ENCODE measurements around the gene NMT1.

Gene NMT1

GRCh38 chr17:45104907-45105624 is 43.9 kb downstream of the NMT1 start:
- no peak for DNase-seq (ENCODE audit: low read depth)

- DNase-seq (ENCODE audit: low read depth), result no peak
These were observed 45.0 kb downstream of the NMT1 start for GRCh38 chr17:45106096-45106495.

- no peak for DNase-seq (ENCODE audit: low read depth)
These were observed 45.5 kb downstream of the NMT1 start for GRCh38 chr17:45106582-45106981.

- DNase-seq (ENCODE audit: low read depth), result no peak
These were observed 46.3 kb downstream of the NMT1 start for GRCh38 chr17:45107293-45108010.

- no peak for DNase-seq (ENCODE audit: low read depth)
These were observed 46.9 kb downstream of the NMT1 start for GRCh38 chr17:45108051-45108450.

- DNase-seq (ENCODE audit: low read depth), result no peak
These were observed 47.7 kb downstream of the NMT1 start for GRCh38 chr17:45108595-45109521.

- no peak for DNase-seq (ENCODE audit: low read depth)
These were observed 49.8 kb downstream of the NMT1 start for GRCh38 chr17:45110676-45111611.

GRCh38 chr17:45111850-45112249 is 50.7 kb downstream of the NMT1 start:
- no peak for DNase-seq (ENCODE audit: low read depth)

- DNase-seq (ENCODE audit: low read depth), result no peak
These were observed 51.7 kb downstream of the NMT1 start for GRCh38 chr17:45112559-45113423.

GRCh38 chr17:45113424-45113754 is 52.3 kb downstream of the NMT1 start:
- no peak for DNase-seq (ENCODE audit: low read depth)

GRCh38 chr17:45114117-45114932 is 53.2 kb downstream of the NMT1 start:
- DNase-seq (ENCODE audit: low read depth), result no peak

GRCh38 chr17:45115015-45115625 is 54.0 kb downstream of the NMT1 start:
- DNase-seq (ENCODE audit: low read depth), result no peak

- no peak for DNase-seq (ENCODE audit: low read depth)
These were observed 54.8 kb downstream of the NMT1 start for GRCh38 chr17:45115871-45116270.

- DNase-seq (ENCODE audit: low read depth), result no peak
These were observed 55.4 kb downstream of the NMT1 start for GRCh38 chr17:45116434-45117016.

GRCh38 chr17:45117334-45117733 is 56.2 kb downstream of the NMT1 start:
- DNase-seq (ENCODE audit: low read depth), result no peak

GRCh38 chr17:45117848-45118646 is 56.9 kb downstream of the NMT1 start:
- no peak for DNase-seq (ENCODE audit: low read depth)

GRCh38 chr17:45118691-45119090 is 57.6 kb downstream of the NMT1 start:
- no peak for DNase-seq (ENCODE audit: low read depth)

GRCh38 chr17:45119964-45120363 is 58.8 kb downstream of the NMT1 start:
- no peak for DNase-seq (ENCODE audit: low read depth)
